GM18861 (cell line): Measurements from ENCODE around the gene IBA57.
"Not testable (repeated sequence)": the region's sequence is repeated elsewhere in the genome, so short reads cannot be mapped to it uniquely, and the experiment has no call there.

Experiments used
- ATAC-seq: cut with Tn5 transposase; IDR thresholded peaks from one replicate; pipeline ENCODE4 v1.9.1; 2021; ENCODE audit not compliant: unreplicated experiment

Gene IBA57

DNA sequence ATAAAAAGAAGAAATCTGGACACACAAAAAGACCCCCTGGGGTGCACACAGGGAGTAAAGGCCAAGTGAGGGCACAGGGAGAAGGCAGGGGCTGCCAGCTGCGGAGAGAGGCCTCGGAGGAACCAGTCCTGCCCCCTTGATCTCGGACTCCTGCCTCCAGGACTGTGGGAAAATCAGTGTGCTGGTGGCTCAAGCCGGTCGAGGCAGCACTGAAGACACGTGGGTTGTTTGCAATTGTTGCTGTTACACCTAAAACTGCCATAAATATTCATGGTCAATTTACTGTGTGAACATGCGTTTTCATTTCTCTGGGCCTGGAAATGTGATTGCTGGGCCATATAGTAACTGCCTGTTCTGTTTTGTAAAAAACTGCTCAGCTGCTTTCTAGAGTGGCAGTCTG lies 18.5 kb downstream of the IBA57 start:
- ATAC-seq: no peak

DNA sequence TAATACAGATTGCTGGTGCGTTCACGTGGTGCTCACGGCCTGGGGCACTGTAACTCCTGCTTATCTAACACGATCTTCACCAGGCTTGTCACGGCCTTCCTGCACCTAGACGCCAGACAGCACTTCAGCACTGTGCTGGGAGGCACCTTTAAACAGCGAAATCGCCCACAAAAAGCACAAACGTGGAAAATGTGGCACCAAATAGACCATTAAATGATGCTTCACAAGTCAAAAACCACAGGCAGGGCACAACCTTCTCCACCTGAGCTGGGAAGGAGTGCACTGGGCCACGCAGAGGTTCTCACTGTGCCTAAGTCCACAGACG lies 20.0 kb downstream of the IBA57 start:
- ATAC-seq: no peak

DNA sequence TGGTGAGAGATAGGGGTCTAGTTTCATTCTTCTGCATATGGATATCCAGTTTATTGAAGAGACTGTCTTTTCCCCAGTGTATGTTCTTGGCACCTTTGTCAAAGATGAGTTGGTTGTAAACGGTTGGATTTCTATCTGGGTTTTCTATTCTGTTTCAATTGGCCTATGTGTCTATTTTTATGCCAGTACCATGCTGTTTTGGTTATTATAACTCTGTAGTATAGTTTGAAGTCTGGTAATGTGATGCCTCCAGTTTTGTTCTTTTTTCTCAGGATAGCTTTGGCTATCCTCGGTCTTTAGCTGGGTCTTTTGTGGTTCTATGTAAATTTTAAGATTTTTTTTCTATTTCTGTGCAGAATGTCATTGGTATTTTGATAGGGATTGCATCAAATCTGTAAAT lies 22.6 kb downstream of the IBA57 start:
- ATAC-seq: not testable (repeated sequence)

DNA sequence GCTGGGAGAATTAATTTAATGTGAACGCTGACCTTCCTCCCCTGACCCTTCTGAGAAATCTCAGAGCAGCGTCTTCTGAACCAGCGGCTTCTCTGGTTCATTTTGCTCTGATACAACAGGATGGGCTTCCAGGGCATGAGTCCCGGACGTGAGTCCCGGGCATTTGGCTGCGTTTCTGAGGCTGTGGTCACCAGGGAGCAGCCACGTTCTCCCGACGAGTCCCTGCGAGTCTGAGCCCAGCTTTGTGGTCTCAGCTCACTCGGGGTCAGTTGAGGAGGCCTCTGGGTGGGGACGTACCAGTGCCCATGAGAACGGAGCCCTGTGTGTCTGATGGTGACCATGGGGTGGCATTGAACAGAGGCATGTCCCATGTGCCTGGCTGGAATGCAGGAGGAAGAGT lies 24.6 kb downstream of the IBA57 start:
- ATAC-seq: no peak

DNA sequence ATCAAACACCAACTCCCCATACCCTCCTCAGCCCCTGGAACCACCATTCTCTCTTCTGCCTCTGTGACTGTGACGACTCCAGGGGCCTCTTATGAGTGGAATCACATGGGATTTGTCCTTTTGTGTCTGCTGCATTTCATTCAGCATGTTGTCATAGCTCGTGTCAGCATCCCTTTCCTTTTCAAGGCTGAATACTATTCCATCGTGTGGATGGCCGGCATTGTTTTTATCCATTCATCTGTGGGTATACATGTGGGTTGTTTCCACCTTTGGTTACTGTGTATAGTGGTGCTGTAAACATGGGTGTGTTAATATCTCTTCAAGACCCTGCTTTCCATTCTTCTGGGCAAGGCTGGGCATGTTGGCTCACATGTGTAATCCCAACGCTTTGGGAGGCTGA lies 25.2 kb downstream of the IBA57 start:
- no peak for ATAC-seq

DNA sequence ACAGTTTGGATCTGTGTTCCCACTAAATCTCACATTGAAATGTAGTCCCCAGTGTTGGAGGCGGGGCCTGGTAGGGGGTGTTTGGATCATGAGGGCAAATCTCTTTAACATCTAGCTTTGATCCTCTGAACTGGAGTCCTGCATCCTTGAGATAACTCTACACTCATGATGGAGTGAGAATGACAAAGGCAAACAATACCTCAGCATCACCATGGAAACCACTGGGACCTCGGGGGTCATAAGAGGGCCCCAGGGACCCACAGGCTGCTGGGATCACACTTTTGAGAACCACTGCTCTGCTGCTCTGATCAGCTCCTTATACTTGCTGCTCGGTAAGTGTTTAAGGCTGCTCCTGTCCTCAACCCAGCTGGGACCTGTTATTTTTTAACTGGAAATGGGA lies 28.8 kb downstream of the IBA57 start:
- no peak for ATAC-seq

DNA sequence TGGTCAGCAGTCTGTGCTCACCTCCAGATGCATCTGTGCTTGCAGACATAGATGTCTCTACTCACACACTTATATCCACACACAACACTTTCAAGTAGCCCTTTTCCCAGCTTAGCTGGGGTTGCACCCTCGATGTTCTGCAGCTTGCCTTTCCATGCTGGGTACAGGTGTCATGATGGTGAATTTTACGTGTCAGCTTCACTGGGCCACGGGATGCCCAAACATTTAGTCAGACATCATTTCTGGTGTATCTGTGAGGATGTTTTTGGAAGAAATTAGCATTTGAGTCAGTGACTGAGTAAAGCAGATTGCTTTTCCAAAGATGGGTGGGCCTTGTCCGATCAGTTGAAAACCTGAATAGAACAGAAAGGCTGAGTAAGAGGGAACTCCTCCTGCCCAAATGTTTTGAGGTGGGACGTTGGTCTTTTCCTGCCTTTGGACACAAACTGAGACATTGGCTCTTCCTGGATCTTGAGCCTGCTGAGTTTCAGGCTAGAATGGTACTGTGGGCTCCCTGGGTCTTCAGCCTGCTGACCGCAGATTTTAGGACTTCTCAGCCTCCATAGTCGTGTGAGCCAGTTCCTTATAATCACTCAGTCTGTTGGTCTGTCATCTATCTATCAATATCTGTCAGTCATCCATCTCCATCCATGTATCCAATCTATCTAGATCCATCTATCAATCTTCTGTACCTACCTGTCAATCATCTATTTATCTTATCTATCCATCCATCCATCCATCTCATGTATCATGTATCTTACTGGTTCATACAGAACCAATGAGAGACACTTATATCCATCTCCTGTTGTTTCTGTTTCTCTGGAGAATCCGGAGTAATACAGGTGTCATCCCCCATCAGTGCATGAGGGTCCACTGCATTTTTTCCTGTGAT lies 29.6 kb downstream of the IBA57 start:
- no peak for ATAC-seq

DNA sequence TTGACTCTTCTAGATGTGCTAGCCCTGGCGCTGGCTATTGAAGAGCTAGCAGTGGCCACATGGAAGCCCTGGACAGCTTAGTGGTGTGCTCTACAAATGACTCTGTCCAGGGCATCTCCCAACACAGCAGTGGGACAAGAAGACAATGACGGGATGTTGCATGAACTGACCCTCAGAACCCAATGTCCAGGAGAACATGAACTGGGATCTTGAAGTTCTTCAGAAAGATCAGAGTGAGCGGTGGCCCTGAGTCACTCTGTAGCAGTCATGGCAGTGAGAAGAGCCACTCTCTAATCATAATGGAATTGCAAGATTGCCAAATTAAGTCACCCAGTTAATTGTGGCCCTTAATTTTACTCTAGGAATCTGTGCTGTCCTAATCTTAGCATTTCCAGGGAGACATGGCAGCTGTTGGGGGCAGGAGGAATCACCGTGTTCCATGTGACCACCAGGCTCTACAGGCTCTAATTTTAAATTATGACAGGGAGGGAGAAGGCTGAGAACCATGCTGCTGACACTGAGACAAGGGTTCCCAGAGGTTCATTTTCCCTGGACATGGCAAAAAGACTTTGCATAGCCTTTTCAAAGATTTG lies 32.0 kb downstream of the IBA57 start:
- ATAC-seq: no peak

DNA sequence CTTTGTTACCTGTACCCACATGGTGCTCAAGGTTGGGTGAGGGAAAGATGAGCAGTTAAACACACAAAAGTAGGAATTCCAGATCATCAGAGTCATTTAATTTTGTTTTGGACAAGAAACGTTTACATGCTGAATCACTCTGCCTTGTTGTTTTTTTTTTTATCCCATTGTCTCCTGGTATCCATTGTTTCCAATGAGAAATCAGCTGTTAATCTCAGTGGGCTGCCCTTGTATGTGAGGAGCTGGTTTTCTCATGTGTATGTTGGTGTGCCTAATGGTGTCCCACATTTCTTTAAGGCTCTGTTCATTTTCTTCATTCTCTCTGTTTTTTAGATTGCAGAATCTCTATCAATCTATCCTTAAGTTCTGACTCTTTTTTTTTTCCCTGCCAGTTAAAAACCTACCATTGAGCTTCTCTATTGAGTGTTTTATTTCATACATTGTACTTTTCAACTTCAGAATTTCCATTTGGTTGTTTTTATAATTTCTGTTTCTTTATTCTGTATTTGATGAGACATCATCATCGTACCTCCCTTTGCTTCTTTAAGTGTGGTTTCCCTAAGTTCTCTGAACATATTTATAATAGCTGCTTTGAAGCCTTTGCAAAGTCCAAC lies 33.5 kb downstream of the IBA57 start:
- no peak for ATAC-seq

DNA sequence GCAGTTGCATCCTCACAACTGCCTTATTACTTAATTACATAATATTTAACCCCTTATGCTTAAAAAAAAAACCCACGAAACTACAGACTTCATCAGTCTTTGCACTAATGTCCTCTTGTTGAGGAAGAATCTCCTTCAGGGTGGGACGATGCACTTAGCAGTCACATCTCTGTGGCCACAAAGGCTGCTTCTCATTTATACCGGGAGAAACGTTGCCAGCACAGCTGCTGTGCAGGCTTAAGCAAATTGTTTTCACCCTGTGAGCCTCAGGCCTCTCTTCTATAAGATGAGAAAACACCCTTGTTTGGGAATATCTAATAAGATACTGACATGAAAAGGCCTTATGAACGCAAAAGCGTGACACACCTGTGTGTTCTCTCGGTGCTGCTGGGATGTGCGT lies 39.4 kb downstream of the IBA57 start:
- no peak for ATAC-seq

DNA sequence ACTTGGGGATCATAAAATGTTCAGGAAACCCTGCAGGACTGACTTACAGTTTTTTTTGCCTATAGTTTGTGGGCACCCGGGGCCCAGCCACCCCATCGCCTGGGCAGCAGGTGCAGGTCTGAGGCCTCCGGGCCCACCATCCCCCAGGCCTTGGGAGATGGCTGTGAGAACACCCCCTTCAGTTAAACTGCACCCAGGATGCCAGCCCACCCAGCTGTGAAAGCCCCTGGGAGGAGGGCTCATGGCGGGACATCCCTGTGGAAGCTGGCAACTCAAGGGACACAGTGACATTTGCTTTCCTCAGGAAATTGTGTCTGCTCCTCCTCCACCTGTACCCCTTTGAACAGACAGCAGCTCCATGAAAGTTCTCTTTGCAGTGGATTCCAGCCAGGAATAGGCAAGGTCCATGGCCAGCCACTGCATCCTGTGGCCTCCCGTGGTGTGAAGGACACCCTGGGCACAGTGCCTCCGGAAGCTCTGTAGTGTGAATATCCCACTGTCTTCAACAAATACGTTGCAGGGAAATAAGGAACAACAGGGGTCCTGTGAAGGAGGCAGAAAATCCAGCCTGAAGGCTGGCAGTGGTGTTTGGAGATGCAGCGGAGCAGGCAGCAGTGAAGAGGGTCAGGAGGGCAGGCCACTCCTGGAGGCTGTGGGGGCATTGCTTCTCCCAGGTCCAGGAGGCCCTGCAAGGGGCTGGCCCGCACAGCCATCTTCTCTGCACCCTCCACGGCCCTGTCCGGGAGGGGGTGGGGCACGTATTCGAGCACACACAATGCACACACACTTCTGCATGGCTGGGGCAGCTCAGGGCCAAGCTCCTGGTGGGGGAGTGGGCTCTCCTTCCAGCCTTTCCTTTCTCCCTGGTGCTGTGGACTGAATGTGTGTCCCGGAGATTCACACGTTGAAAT lies 40.2 kb downstream of the IBA57 start:
- no peak for ATAC-seq

DNA sequence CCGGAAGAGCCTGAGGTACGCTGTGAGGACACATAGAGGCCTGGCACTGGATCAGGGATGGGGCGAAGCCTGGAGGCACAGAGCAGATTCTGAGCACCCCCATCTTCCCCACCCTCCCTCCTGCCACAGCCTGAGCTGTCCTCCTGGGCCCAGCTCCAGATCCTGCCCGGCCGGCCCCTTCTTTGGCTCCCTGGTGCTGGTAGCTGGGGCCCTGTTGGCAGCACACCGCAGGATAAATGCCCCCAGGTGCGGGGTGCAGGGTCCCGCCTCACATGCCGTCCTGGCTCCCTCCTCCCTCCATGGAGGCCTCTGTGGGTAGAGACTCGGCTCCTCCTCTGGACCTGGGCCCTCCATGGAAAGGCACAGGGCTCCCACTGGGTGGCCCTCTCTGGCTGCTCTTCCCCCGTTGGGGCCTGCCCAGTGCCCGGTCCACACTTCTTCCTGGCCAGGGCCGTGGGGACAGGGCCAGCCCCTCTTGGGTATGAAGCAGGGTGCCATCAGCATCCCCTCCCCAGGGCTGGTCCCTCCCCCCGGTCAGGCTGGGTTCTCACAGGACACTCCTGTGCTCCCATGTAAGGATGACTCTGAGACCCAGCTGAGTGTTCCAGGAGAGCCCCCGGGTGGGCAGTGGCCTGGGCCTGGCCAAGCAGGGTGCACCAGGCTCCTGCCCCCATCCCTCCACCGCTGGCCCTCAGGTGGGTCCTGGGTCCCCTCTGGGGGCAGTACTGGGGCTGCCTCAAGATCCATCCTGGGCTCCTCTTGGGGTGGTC lies 41.2 kb downstream of the IBA57 start:
- ATAC-seq: no peak

DNA sequence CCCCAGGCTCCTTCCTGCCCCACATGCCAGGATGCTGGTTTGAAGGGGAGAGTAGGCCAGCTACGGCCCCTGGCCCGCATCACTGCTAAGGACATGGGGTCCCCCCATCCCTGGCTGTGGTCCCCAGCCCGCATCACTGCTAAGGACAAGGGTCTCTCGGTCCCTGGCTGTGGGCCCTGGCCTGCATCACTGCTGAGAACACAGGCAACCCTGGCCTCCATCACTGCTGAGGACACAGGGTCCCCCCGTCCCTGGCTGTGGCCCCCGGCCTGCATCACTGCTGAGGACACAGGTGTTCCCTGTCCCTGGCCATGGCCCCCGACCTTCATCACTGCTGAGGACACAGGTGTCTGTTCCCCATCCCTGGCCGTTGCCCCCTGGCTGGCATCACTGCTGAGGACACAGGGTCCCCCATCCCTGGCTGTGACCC lies 41.8 kb downstream of the IBA57 start:
- no peak for ATAC-seq

DNA sequence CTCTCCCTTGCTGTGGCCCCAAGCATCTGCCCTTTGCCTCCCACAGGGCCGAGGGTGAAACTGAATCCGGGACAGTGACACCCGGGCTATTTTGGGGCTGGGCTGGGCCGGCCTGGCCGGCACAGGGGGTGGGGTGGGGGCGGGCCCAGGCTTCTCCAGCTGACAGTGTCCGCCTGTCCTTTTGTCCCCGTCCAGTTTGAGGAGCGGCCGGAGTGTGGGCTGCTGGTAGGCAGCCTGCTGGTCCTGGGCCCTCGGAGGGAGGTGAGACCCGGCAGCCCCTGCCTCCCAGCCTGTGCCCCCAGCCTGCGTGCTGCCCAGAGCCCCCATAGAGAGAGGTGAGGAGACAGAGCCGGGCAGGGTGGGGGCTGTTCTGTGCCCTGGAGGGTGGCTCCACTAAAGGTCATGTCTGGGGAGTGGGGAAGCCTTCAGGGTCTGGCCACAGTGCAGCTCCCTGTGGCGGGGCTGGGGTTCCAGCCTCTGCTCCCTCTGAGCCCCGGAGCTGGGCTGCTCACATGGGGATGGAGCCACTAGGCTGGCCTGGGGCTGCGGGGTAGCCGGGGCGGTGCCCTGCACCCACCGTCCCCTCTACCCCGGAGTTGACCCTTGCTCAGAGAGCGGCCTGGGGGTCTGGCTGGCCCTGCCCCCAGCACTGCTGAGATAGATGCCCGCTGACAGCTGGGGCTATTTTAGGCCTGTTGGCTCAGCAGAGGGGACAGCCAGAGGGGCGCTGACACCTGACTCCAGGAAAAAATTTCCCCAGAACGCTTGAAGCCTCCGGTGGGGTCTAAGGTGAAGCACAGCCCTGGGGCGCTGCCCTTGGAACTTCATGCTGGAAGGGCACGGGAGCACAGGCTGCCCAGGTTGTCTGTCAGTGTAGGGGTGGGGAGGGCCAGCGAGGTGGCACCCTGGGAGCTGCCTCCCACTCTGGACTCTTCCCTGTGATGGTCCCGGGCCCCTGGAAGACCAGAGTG lies 42.5 kb downstream of the IBA57 start, which contains the start of gene OBSCN:
TSS of gene OBSCN (plus strand) at position 194 of the 971 bp plus-strand sequence. CDS start 3,740 bp downstream, outside the sequence.
- ATAC-seq: no peak

DNA sequence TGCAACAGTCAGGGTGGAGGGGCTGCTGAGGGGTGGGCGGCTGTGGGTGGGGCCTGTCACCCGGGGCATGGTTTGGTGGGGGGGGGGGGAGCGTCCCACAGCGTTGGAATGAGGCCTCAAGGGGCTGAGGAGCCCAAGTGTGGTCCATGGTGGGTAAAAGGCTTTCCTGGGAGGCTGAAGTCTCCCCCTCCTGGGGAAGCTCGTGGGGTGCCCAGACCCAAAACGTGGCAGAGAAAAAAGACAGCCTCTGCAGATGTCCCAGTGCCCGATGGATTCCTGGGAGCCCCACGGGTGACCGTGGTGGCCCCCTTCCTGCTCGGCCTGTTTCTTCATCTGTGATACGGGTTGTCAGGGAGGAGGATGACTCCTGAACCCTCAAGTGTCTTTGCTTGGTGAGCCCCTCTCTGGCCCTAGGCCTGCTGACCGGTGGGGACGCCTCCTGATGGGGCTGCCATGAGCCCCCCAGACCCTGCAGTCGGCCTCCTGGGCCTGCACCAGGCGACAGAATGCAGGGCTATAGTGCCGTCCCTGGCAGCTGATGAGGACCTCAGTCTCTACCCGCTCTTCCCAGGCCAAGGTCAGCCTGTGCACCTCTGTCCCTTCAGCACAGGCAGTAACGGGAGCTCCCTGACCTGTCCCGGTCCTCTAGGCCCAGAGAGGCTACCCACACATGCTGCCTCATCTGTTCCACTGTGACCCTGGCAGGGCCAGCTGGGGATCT lies 43.4 kb downstream of the IBA57 start:
- no peak for ATAC-seq

DNA sequence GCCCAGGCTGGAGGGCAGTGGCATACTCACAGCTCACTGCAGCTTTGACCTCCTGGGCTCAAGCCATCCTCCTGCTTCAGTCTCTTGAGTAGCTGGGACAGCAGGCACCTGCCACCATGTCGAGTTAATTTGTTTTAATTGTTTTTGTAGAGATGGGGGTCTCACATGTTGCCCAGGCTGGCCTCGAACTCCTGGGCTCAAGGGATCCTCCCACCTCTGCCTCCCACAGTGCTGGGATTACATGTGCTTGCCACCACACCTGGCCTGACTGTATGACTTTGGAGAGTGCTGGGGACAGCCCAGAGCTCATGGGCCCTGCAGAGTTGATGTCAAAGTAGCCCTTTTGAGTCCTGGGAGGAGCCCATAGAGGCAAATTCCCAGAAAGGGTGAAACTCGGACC lies 44.1 kb downstream of the IBA57 start:
- ATAC-seq: no peak

DNA sequence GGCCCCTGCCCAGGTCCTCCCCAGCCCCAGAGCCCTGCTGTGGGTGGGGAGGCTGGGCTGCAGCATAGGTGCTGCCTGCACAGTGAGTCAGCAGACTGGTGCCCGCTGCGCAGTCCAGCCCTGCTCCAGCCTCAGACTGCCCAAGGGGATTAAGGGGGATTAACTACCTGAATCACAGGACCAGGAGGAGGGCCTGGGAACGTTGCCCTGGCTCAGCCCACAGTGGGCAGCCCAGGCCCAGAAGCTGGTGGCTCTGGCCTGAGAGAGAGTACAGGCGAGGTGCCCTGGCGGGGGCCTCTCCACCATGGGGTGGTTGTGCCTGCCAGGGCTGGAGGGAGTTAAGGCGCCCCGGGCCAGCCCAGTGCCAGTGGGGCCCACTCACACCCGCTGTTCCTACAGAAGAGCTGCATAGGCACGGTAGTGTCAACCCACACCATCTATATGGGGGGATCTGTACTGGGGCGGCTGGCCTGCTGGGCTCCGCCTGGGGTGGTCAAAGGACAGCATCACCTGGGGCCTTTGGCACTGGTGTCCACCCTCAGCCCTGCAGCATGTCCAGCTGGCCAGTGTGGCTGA lies 44.6 kb downstream of the IBA57 start:
- no peak for ATAC-seq
